ENCODE results near the gene KRT78.
"Not testable (repeated sequence)": the region's sequence is repeated elsewhere in the genome, so short reads cannot be mapped to it uniquely, and the experiment has no call there.

Gene KRT78, protein sequence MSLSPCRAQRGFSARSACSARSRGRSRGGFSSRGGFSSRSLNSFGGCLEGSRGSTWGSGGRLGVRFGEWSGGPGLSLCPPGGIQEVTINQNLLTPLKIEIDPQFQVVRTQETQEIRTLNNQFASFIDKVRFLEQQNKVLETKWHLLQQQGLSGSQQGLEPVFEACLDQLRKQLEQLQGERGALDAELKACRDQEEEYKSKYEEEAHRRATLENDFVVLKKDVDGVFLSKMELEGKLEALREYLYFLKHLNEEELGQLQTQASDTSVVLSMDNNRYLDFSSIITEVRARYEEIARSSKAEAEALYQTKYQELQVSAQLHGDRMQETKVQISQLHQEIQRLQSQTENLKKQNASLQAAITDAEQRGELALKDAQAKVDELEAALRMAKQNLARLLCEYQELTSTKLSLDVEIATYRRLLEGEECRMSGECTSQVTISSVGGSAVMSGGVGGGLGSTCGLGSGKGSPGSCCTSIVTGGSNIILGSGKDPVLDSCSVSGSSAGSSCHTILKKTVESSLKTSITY

DNA sequence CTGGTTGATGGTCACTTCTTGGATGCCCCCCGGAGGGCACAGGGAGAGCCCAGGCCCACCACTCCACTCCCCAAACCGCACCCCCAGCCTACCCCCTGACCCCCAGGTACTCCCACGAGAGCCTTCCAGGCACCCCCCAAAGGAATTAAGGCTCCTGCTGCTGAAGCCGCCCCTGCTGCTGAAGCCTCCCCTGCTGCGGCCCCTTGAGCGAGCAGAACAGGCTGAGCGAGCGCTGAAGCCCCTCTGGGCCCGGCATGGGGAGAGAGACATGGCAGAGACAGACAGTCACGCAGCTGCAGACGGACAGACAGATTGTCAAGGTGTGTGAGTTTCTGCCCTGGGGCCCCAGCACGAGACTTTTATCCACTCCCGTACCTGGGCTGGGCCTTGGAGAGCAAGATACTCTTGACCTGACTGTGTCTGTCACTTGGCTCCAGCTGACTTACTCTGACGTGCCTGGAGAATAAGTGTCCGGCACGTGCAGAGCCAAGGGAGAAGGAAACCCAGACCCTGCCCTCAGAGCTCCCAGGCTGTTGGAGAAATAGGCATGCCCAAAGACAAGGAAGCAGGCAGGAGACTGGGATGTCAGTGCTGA, at the start of gene KRT78:
Gene KRT78 (minus strand): TSS at position 334 of the 595 bp plus-strand sequence. CDS start 64 bp downstream, at position 270.
- no peak for DNase-seq

DNA sequence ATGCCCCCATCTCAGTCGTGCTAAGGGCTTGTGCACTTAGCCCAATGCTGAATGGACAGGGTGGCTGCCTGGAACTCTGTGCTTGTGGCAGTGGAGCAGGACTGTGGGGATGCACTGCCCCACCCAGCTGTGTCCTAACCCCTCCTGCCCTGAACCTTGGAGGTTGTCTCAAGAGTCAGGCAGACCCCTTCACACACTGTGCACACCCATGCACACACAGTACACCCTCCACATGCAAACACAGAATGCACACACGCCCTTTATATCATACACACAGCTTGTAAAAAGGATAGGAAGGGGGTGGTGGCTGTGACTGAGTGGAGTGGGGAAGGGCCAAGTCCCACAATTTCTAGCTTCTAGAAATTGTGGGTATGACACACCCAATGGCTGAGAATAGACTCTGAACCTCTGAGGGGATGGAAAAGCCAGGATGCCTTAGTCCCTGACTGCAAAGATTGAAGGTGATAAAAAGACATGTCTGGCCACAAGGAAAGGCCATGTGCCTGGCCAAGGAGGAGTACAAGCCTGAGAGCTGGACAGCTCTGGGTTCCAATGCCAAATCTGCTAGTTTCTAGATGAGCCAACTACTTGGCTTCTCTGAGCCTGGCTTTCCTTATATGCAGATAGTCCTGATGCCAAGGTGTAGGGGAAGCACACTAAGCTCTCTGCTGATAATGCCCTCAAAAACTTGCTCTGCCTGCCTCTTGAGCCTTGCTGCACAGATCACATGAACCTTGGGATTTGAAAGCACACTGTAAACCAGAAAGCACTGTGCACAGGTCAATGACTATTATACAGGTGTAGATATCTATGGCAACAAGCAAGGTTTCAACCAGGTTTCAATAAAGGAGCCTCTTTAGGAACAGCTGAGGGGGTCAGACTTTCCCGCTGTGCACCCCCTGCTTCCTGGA, 47.7 kb upstream of the KRT78 start:
- no peak for DNase-seq

DNA sequence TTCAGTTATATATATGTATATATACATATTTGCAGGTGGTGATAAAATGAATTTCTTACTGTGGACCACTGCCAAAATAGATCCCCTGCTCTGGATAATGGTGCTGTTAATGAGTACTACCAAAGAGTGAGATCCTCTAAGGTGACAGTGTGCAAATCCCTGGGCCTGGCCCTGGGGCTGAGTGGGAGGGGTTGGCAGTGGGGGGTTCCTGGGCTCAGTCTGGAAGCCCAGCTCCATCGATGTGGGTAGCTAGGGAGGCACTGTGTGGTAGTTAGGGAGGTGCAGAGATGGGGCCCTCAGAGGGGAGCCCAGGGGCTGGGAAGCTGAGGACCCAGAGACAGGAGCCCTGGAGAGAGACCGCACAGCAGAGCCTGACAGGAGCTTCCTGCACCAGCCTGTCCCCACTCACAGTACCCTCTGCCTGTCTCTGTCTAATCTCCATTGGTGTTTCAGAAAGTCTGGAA, 47.0 kb upstream of the KRT78 start:
- DNase-seq, result peak; percentile 82

DNA sequence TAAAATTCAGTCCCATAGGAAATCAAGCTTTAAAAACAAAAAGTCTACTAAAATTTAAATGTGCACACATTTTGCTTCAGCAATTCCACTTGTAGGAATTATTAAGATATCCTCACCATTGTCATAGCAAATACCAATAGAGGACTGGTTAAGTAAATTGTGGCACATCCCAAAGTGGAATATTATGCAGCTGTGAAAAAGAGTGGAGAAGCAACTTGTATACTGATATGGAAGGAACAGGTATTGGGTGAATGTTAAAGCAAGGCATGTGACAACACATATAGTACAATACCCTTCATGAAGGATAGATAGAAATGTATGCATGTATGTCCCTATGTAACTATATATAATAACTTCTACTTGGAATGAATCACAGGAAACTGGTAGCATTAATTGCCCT, 44.2 kb upstream of the KRT78 start:
- DNase-seq, result no peak

DNA sequence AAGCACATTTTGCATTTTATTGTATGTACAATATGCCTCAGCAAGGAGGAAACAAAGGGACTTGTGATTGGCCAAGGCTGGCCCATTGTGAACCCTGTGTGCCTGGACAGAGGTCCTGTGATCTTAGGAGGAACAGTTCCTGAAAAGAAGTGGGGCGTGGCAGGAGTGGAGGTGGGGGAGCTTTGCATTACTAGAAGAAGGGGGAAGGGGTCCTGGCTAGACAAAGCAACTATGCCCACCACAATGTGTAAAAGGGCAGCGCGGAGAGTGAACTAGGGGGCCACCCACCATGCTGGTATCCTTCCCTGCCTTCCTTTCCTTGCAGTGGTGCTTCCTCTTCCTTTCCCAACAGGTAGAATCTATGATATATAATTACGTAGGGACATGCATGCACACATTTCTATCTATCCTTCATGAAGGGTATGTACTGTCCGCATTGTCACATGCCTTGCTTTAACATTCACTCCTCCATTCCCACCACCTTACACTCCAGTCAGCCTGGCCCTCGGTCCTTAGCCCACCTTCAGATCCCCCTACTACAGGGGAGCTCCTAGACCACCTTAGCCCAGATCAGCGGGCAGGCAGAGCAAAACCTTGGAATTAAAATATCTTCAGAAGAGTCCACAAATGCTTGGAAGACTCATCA, 43.5 kb upstream of the KRT78 start:
- no peak for DNase-seq

DNA sequence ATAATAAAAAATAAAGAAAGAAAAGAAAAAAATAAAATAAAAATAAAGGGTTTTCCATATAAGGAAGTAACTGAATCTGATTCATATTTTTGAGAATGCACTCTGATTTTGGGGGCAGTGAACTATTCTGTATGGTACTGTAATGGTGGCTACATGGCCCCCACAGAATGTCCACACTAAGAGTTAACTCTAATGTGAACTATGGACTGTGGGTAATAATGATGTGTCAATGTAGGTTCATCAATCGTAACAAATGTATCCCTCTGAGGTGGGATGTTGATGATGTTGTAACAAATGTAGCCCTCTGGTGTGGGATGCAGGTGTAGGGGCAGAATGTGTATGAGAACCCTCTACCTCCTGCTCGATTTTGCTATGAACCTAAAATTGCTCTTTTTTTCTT, 42.2 kb upstream of the KRT78 start:
- DNase-seq, result no peak

DNA sequence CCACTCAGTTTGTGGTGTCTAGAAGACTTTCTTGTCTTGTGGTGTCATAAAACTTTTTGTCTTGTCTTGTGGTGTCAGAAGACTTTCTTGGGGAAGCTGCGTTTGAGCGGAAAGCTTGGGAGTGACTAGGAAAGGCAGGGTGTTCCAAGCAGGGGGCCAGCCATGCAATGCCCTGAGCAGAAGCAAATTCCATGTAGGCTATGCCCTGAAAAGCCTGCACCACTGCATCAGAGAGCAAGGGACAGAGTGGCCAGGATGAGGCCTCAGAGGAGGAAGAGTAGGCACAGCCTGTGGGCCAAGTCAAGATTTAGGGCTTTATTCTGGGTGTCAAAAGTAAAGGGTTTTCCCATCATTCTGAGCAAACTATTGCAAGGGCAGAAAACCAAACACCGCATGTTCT, 41.6 kb upstream of the KRT78 start:
- no peak for DNase-seq

DNA sequence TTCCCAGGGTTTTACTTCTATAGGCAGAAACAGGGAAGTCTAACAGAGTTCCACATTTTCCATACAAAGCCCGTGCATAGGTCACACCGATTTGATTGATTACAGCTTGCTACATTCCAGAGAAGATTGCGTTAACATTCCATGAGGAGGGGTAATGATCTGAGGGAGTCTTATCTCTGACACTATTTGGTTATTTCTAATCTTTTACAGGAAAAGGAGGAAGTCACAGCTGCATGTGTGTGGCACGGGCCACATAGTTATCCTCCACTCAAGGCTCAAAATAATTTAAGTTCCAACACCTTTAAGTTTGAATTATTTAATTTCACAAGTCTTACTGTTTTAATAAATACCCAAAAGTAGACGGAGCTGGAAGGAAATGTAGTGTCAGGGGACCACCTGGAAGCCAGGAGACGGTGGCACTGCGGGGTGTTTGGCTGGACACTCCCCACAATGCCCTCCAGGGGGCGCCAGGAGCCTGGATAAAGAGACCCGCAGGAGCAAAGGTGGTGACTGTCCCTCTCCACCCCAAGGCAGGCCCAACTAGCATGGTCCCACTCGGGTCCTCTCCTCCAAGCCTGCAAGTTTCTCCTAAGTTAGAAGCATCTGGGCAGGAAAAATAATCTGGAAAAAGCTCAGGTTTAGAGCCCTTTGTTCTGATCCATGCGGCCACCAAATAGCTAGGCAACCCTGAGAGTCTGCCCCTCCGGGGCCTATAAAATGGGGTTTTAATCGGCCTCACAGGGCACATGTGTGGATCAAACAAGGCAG, 35.9 kb upstream of the KRT78 start:
- peak; percentile 64 for DNase-seq

DNA sequence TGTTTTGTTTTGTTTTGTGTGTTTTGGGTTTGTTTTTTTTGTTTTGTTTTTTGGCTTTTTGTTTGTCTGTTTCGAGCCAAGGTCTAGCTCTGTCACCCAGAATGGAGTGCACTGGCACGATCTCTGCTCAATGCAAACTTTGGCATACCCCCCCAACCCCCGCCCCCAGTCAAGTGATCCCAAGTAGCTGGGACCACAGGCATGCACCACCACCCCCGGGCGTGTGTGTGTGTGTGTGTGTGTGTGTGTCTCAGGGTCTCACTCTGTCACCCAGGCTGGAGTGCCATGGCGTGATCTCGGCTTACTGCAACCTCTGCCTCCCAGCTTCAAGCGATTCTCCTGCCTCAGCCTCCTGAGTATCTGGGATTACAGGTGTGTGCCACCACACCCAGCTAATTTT, 31.7 kb upstream of the KRT78 start:
- not testable (repeated sequence) for DNase-seq

DNA sequence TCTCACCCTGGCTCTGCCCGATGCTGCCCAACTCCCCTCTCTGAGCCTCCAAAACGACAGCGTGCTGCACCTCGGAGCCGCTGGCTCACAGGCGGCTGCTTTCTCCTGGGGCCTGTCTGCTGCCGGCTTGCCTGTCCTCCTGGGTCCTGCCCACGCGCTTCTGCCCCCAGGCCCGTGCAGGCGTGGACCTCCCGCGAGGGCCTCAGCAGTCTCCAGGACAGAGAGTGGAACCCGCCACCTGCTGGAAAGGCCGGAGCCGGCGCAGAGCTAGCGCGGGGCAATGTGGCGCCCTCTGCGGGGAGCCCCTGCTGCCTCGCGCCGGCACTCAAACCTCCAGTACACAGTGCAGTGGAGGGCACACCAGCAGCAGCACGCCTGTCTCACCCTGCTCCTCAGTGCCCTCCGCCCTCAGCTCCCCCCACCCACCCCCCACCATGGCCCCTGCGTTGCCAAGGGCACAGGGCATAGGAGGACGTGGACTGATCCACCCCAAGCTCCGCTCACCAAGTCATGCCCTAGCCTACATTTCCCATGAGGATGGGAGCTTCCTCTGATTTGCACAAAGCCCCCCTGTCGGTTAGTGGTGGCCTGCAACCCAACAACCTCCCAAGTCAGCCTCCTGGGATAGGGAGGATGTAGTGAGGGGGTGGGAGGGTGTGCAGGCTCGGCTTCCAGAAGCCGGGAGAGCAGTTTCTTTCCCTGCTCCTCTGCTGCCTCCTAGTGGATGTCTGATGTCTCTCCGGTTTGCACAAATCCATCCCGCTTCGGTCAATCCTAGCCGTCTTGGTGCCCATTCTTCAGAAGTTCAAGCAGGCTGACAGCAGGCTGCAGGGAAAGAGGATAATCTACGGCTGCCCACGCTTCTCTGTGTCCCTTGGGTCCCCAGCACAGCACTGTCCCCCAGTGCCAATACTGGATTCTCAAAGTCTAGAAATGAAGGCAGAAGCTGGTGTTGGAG, 30.9 kb upstream of the KRT78 start:
- peak; percentile 85 for DNase-seq

DNA sequence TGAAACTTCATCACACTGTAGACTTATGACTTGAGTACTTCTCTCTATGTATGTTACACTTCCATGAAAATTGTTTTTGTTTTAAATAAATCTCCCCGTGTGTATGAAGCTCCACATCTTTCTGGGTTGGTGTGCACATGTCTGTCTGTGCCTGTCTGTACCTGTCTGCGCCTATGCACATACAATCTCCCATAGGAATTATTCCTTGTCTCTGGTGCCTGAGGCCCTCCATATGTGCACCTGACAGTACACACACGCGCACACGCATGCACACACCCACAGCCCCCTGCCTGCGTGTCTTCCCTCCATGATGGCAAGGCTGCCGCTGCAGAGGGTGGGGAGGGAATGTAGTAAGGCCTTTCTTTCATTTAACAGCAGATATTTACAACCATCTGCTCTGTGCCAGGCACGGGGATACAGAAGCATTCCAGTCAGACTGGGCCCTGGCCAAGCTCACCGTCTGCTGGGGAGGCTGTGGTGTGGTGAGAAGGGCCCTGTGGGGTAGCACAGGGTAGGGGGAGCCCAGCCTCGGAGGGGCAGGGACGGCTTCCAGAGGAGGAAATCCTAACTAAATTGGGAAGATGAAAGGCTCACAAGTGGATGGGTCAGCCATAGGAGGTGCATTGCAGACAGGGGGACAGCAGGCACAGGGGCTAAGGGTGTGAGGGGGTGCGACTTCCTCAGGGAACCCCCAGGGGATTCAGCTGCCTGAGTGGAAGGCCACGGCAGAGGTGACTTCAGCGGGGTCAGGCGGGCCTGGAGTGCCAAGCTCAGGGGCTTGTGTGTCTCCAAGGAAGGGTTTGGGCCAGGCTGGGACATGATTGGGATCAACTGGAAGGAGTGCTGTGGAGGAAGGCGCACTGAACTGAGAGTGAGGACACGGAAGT, 30.0 kb upstream of the KRT78 start:
- no peak for DNase-seq

DNA sequence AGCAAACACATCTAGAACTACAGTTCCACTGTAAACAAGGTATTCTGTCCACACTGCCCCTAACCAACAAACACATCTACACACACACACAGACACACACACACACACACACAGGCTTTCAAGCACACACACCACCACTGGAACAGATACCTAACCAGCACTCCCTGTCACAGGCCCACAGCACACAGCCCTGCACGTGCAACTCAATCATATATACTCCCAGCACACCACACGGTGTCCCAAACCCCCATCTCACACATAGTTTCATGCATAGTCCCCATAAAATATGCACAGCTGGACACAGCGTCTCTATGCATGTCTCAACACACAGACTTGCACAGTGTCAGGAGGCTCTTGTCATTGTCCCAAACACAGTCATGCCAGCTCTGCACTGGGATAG, 28.4 kb upstream of the KRT78 start:
- DNase-seq, result no peak

DNA sequence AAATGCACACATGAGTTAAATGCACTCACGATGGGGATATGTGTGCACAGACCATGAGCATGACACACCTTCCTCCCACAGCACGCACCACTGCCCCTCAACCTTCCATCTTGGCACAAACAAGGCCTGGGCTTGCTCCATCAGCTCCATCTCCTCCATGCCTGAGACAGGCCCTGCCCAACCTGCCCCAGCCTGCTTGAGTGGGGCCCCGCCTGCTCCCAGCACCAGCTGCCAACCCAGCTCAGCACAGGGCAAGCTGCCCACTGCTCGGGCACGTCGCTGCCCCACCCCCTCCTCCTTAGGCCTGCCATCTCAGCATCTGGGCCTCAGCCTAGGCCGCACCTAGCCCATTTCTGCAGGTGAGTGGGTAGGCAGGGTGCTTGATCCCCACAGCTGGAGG, 27.6 kb upstream of the KRT78 start:
- DNase-seq, result no peak

DNA sequence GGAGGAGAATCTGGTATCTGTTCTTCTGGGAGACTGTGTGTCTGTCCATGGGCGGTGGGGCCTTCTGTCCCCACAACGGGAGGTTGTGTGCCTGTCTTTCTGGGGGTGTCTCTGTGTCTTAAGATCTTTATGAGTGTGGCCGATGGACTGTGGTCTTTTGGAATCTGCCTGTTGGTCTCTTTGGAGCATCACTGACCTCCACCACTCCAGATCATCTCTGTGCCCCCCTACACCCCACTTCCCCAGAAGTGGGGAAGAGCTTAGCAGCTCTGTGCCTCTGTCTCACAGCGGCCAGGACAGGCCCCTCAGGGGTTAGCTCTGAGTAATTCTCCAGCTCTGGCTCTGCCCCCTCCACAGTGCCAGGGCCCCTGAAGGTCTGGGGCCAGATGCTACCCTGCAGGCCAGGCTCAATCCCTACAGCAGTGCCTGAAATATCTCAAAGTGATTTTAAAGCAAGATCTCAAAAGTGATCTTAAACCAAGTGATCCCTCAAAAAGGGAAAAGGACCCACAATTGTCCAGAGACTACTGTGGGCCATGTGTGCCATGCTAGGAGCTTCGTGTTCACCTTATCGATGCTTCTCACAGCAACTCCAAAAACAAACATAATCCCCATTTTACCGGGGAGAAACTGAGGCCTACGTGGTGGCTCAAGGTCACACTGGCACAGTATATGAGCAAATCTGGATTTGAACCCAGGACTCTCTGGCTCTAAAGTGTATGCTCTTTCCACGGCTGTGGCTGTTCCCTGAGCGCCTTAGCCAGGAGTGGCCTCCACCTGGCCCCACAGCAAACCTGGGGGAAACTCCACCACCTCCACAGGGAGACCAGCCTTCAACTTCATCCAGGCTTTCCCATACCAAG, 26.0 kb upstream of the KRT78 start:
- DNase-seq, result no peak

DNA sequence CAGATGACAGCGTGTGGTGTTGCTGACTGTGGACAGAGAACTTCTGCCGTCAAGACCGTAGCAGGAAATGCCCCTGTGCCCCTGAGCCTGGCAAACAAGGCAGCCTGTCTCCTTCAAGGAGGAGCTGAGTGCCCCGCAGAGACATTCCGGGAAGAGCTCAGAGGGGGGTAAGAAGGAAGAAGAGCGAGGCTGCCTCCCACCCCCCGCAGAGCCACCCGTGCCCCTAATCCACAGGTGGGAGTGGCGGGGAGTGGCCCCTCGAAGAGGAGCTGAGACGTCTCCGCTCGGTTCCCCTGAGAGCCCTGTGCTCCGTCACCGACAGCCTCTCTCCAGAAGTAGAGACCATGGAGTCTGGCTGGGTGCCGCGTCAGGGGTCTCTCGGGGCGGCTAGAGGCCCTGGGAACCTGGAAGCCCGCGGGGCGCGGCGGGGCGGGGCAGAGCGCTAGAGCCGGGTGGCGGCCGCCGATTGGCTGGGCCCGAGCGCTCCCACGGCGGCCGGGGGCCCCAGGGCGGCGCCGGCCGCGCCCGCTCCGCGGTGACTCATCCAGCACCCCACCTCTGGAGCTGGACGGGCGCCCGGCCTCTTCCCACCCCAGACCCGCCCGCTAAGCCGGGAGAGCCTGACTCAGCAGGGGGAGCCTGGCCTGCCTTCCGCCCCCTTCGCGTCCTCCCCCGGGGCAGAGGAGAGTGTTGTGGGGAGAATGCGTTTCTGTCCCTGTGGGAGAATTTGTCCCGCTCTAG, 25.2 kb upstream of the KRT78 start:
- DNase-seq, result peak; percentile 82

DNA sequence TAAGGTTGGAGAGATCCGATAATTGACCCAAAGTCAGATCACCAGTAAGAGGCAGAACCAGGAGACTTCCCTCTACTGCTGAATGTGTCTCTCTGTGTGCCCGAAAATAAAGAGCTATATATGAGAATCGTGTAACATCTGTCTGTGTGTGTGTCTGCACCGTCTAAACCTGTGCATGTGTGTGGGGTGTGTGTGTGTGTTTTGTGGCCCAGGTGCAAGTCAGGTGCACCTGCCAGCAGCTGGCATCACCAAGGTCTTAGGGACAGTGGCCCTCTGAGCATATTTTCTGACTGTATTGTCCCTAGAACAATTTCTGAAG, 24.7 kb upstream of the KRT78 start:
- DNase-seq, result no peak

DNA sequence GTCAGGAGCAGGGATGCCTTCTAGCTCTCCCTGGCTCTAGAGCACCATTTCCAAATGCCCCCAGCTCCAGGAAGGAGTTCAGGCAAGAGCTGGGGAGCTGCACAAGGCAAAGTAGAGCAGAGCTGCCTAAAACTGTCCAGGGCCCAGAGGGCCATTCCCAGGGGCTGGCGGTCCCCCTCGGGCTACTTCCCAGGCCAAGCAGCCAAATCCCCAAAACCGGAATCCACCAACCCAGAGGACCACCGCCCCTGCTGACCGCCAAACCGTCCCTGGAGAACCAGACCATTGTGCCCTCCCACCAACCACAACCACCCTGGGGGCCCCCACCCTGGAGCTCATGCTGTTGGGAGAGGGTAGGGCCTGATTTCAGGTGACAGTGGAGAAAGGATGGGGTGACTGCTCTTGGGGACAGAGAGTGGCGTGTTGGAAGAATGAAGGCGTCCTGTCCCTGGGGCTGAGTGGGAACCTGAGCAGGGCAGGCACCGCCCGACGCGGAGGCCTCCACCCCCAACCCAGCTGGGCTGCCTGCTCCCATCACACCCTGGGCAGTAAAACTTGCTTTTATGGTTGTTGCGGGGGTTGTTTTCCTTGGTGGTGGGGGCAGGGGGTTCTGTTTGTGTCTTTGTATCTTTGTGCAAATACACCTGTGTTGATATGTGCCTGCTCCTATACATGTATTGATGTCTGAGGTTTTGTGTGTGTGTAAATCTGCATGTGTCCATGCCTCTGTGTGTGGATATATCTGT, 24.0 kb upstream of the KRT78 start:
- peak; percentile 39 for DNase-seq
